H1 (cell line): ENCODE data around the gene GFRA4. TPM values are rescaled to one million over a fixed set of nuclear protein-coding genes. Genes with fewer than 3 reads are reported as not detected.

Experiments used
- CHD1 ChIP-seq: IDR thresholded peaks from 2 replicates; pipeline ENCODE4 v1.6.1; 2012; ENCODE audit warnings: low read depth, low read length, improper control_type of control experiment
- polyA plus RNA-seq, 7 experiments: library from polyadenylated mRNA; depleted of rRNA in 3 of 7; stranded (reverse) in 5 of 7; unstranded in 2 of 7; fragments of >200 nt in 5 of 7; fragments of 200-250 nt in 2 of 7; gene quantifications; 1 replicate in 5 of 7; 2 replicates in 1 of 7; 4 replicates in 1 of 7; pipeline versions ENCODE4 v1.2.1 to v1.2.3, GENCODE V29; 2011 to 2013; ENCODE audit warnings: missing spikeins in 2 of 7, mixed read lengths in 2 of 7
- total RNA-seq: library from RNA; stranded (reverse); fragmentation: NEBNext Ultra II Directional; extraction: Animal tissue kit (Norgen Biotek cat#: 25700); gene quantifications from 2 replicates; pipeline ENCODE4 v1.2.1, GENCODE V29; 2021

The GFRA4 gene
- total and polyA plus RNA-seq, 2 of the 8 experiments (the other 6 are each of a cell fraction or from before 2014, with no cell fraction given): 0.05 TPM; not detected in 1

GRCh38 chr20:3710011-3710466 is 46.8 kb upstream of the GFRA4 start (continued):
- no peak for TF ChIP-seq CHD1
